Raji (cell line): ENCODE results near the gene ROBO1.

Experiments used
- POLR2A ChIP-seq: IDR thresholded peaks from 2 replicates; pipeline ENCODE4 v1.6.1; 2011; ENCODE audit warnings: low read depth, low read length, control low read depth; ENCODE audit not compliant: insufficient read depth

ROBO1 gene

DNA sequence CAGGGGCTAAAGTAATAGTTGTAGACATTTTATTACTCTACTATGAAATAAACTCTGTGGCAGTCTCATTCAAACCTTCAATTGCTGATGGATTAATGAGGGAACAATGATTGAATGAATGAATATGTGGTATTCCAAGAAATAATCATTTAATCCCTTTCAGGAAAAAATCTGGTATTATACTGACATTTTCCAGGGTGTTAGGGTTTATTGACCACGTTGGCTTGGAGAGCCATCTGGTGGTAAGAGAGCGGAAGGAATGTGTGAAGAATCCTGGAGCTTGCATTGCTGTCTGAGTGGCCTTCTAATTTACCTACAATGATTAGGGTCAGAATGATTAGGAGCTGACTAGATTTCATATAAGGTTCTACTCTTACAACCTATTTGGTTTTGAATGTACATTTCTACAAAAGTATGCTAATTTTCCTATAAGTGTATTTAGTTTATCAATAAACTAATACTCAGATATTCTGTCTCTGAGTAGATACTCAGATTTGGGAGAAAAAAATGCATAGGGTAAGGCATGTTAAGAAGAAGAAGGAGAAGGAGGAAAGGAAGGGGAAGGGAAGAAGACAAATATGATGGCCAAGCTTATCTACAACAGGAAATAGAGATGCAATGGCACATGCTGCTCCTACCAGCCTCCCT, 249.9 kb downstream of the ROBO1 start:
- TF ChIP-seq POLR2A, result no peak

DNA sequence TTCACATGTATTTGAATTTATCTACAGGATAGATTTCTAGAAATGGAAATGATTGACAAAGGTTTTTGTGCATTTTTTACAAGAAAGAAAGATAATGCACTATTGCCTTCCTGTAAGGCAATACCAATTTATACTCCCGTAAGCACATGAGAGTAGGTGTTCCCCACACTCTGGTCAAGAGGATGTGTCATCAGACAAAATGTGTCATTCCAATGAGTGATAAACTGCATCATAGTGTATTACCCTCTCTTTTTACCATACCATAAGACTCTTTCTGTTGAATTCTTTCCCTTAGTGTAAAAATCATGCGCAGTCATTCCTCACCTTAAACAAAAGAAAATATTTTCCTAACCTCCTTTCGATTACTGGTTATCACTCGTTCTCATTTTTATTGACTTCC, 251.0 kb downstream of the ROBO1 start:
- no peak for TF ChIP-seq POLR2A

DNA sequence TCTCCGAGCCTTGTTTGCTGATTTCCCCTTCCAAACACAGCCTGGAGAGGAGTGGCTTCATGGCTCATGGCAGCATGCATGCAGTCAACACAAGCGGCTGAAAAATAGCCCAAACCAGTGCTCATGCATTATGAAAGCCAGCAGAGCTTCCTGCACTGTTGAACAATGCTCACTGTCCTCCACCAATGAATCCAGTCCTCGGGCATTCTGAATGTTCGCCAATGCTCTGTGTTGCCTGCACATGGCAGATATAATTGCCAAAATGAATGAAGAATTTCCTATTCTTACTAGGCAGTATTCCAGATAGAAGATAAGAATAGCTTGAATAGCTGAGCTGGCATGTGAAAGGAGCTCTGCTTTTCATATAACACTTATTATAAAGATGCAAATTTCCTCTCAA, 252.7 kb downstream of the ROBO1 start:
- no peak for TF ChIP-seq POLR2A

DNA sequence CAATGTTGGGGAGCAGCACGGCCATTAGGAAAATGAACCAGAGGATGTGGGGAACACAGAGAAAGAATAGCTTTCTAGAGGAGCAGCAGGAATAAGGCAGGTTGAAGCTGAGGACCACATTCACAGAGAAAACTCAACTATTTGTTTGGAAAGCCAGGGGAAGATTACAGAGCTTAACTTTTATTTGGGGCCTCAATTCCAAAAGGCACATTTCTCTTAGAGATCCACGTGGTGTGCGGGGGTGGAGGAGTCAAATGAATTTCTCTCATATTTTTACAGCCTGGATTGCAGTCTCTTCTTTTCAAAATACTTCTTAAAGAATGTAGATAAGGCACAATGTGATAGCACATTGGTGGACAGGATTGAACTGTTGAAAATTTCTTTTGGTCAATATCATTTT, 253.7 kb downstream of the ROBO1 start:
- no peak for TF ChIP-seq POLR2A

DNA sequence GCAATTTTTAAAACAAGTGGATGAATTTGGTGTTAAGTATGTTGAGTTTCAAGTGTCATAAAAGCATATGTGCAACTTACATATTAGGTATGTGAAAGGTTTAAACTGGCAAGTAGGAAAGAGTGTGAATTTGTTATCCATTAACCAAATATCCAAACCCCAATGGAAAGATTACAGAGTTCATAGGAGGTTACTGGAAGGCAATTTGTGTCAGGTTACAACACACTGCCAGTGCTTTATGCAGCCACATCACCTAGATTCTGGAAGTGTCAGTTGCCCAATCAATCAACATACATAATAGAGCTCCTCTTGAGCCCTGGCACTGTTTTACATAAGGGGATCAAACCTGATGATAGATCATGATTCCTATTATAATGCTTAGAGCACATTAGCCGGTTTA, 261.0 kb downstream of the ROBO1 start:
- TF ChIP-seq POLR2A, result no peak

DNA sequence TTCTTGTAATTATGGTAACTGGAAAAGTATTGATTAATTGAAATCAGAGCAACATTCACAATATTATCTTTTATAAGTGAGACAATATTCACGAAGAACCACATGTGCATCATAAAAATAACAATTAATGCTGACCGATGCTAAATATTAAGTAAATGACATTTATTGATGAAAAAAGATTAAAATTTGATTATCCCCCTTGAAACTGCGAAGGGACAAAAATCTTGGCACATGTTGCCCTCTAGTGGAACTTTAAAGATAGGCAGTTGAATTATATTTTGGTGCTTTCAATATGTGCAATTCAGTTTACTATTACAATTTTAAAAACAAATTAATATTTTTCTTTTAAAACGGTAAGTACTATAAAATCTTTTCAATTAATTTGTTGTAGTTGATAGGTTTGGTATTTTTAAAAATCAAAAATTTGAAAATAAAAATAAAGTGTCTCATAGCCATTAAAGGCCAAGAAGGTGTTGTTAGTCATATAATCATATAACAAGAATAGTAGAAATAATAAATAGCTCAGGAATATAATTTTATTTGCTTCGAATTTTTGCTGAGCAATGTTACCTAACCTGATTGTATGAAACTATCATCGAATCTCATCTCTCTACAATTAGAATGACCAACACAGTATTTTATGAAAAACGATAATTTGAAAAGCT, 270.2 kb downstream of the ROBO1 start:
- no peak for TF ChIP-seq POLR2A

DNA sequence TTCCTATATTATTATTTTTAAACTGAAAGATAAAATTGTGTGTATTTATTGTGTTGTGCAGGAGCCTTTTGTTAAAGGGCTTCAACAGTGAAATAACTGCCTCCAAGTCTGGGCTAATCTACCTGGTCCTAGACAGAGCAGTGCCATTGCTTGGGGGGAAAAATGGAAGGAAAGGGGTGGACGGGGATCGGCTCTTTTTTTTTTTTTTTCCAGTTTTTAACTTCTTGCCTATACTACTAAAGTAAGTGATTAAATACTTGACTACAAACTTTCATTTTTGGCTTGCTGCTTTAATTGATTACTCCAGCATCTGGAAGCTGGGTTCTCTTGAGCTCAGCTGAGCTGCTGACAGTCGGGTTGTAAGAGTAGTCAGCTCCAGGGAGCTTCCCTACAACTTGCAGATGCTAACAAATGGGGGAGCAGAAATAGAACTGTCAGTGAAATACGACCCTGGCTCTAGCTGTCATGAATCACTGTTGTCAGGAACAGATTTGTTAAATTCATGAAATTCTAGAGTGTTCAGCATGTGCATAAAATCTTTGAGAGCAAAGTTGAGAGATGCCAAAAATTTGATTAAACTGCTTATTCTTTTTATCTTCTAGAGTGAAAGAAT, 276.7 kb downstream of the ROBO1 start:
- TF ChIP-seq POLR2A, result no peak

DNA sequence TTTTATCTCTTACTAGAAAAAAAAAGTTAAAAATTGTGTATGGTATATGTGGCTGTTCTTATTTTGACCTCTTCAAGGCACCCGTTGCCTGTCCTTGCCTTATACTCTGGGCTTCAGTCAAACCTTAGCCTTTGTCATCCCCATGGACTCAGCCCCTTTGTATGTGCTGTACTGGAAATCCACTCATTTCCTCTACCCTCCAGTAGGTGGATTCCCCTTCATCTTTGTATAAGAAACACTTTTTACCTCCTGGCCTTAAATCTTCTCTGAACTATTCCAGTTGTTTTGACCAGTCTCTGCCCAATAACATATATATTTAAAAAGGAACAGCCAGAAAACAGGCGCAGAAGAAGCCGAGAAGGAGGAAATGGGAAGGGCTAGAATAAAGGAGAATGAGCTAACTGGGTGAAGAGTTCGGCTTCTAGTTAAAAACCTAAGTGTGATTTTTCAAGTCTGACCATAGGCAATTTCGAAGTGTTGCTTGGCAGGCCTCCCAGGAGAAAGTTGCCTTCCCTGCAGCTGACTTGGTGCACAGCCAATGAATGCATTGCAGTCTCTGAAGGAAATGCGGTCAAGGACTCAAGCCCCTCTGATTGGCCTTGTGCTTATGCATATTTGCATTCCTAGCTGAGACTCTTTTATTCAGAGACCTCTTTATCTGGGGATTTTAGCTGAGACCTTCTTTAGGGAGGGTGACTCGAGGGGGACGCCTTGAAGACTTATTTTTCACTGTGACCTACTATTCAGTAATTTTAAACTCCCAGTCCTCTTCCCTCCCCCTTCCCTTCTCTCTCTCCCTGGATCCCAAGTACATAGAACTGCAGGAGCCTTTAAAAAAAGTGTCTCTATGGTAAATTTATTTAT, 277.4 kb downstream of the ROBO1 start:
- no peak for TF ChIP-seq POLR2A

DNA sequence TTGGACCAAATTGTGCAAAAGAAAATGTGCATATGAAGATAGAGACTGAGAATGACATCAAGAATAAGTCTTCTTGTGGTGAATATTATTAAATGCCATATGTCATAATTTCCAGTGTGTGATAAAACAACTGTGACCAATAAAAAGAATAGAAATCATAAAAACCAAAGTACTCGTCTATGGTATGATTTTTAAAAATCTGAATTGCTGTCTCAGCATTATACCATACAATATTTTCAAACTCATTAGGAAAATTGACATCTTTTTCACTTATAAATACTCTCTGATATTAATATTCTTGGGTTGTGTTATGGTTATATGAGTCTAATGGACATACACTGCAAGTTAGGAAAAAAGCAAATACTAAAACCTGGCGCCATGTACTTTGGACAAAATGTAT, 279.4 kb downstream of the ROBO1 start:
- TF ChIP-seq POLR2A, result no peak

DNA sequence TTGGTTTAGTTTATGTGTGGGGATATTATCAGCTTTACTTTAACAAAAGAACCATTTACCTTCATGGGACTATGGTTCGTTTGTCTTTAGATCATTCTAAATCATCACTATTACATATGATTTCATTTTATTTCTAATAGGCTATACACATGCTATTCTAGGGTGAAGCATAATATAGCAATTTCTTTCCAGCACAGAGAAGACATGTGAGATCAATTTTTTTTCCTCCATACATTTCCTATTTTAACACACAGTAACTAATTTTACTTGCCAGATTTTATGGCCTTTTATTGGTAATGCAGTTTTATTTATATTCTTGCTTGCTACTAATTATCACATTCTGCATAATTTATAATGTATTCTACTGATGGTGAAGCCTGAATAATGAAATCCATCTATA, 287.1 kb downstream of the ROBO1 start:
- no peak for TF ChIP-seq POLR2A

DNA sequence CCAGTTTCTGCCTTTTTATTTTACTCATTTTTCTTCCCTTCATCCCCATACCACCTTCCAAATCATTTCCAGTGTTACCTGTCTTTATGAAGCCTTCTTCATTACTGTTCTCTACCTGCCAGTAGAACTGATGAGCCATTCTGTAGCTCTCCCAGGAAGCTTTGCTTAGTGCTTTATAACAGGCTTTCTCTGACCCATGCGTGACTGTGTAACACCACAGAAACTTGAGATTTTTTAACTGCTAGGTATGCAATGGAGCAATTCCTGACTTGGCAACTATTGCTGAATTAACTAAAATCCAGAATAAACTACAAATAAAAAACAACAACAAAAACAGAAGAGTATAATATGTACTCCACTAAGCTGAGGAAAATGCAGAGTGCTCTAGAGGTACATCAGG, 289.2 kb downstream of the ROBO1 start:
- TF ChIP-seq POLR2A, result no peak

DNA sequence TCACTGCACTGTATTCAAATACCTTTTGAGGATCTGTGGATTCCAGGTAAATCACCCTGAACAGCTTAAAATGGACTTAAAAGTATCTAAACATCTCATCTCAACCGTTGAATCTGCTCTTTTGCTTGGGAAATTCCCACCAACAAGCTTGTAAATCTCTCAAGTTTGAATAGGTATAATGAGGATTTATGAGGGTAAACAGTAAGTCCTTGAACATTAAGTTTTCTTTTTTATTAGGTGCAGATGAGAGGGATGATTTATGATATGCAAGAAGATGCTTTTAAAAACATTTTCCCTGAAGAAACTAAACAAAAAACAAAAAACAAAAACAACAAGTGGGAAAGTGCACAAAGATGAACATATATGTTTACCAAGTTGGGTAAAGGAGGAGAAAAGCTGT, 290.6 kb downstream of the ROBO1 start:
- TF ChIP-seq POLR2A, result no peak

DNA sequence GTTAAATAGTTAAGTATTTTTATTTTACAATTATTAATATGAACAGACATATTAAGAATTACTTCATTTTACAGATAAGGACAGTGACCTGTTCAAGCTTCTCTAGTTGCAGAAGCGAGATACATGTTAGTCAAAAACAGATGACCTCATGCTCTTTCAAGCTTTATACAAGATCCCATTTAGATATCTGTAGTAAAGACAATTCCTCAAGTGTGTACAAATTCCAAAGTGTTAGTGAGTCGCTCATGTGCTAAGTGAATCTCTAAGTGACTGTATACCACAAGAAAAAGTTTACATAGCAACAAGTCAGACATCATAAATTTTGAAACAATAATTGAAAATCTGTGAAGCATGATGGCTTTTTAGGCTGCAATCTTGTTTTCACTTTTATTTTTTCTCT, 293.8 kb downstream of the ROBO1 start:
- TF ChIP-seq POLR2A, result no peak

DNA sequence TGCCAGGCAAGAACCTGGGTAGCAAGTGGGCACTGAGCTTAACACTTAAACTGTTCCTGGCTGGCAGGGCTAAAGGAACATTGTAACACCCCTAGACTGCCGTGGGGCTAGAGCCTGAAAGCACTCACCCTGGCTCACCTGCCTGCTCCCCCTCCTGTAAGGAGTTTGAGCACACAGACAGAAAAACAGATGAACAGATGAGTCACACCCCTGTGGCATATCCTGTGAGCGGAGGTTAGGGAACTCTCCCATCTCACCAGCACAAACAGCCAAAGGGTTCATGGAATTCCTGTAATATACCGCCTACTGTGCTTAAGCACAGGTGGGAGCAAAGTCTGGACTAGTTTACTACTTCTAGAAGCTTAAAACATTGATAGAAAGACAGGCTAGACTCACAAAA, 300.1 kb downstream of the ROBO1 start:
- TF ChIP-seq POLR2A, result no peak

DNA sequence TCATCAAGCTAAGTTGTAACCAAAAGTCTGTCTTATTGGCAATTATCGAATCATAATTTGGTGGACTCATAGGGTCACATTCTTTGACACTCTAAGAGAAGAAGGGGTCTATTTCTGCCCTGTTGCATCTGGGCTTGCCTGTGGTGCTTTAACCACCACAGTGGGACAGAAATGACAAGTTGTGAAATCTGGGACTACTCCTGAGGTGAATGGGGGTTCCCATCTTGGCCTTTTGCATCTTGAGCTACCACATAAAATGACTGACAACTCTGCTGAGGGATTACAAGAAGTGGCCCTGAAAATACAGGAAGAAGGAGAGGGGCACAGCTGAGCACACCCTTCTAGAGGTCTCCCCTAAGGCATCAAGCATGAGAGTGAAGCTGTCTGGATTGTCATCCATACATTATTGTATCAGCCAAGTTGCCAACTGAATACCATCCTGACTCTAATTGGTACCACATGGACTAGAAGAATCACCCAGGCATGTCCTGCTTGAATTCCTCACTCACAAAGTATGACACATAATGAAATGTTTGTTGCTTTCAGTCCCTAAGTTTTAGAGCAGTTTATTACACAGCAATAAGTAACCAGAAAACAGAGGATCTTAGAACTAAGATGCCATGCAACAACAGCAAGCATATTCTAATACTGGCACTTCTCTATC, 306.5 kb downstream of the ROBO1 start:
- TF ChIP-seq POLR2A, result no peak

DNA sequence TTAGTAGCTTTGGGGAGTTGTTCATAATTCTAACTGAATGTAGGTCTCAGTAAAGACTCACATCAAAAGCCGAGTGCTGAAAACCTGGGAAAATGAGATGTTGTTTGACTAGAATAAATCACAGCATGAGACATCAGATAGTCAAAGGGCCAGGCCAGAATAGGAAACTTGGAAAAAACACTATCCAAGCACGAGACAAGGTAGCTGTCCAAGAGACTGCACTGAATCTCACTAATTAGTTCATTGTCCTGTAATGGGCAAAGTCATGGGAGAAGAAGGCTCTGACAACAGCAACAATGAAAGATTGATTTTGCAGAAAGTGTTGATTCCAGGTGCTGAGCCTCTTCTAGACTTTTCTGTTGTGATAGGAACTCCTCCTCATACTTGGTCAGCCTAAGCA, 314.2 kb downstream of the ROBO1 start:
- no peak for TF ChIP-seq POLR2A

DNA sequence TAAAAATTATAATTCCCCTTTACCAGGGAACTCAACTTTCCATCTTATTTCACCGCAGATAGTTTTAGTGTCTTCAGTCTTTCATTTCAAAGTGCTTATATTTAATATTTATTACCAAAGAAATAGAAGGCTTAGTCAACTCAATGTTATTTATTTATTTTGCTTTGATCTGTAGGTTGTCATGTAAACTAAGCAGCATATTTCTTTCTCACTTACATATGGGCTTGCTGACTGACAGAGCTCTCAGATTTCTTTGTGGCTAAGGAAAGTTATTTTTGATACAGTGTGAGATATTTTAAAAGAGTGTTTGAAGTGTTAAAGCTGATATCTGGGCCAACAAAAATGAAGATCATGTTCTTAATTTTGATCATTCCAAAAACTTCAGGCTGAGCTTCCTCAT, 331.4 kb downstream of the ROBO1 start:
- no peak for TF ChIP-seq POLR2A
